ENCODE measurements around the gene CCDC7. TPM values are rescaled to one million over a fixed set of nuclear protein-coding genes. Genes with fewer than 3 reads are reported as not detected.

The CCDC7 gene
- total RNA-seq, 1 experiment from 2014 or later, result 1.2 TPM

DNA sequence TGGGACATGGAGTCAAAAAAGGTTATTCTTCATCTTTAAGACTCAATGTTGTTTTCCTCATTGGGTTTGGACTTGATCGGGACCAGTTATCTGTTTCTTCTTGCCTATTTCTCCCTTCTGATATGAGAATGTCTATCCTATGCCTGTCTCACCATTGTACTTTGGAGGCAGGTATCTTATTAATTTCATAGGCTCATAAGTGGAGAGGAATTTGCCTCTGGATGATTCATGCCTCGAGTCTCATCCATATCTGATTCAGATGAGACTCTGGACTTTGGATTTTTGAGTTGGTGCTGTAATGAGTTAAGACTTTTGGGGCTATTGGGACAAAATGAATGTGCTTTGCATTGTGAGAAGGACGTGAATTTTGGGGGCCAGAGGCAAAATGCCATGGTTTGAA is 36.2 kb upstream of the CCDC7 start:
- H3K36me3 ChIP-seq (ENCODE audit: control insufficient read depth, insufficient read depth, low read length), result no peaks in the 10 kb centered on the region
- H3K4me1 Mint-ChIP-seq (ENCODE audit: low read depth, unreplicated experiment), result no peaks in the 10 kb centered on the region
- H3K36me3 Mint-ChIP-seq (ENCODE audit: insufficient read depth, unreplicated experiment), result no peaks in the 10 kb centered on the region
- DNase-seq, result no peak
- no peak overlapping the region for H3K27ac Mint-ChIP-seq (ENCODE audit: unreplicated experiment)
- no peak overlapping the region for H3K4me3 ChIP-seq (ENCODE audit: low read depth, low read length)
- H3K4me3 Mint-ChIP-seq (ENCODE audit: unreplicated experiment), result no peak overlapping the region
- CTCF ChIA-PET, result no interaction called here
- H3K9me3 ChIP-seq, result no peaks in the 10 kb centered on the region
- H3K27me3 Mint-ChIP-seq (ENCODE audit: insufficient read depth, unreplicated experiment), result peaks cover 4% of the 10 kb centered on the region
- BruUV-seq (replicated peaks), result no TSS peak
- no peaks in the 10 kb centered on the region for H3K4me1 ChIP-seq
- H3K9me3 Mint-ChIP-seq (ENCODE audit: unreplicated experiment), result no peaks in the 10 kb centered on the region
- intact Hi-C loops (cut with micrococcal nuclease; ENCODE audit: unreplicated experiment), result no loop called here
- H3K27me3 ChIP-seq (replicated peaks; ENCODE audit: control insufficient read depth, insufficient read depth, low read length), result no peaks in the 10 kb centered on the region
- TF ChIP-seq, protein P1, sequence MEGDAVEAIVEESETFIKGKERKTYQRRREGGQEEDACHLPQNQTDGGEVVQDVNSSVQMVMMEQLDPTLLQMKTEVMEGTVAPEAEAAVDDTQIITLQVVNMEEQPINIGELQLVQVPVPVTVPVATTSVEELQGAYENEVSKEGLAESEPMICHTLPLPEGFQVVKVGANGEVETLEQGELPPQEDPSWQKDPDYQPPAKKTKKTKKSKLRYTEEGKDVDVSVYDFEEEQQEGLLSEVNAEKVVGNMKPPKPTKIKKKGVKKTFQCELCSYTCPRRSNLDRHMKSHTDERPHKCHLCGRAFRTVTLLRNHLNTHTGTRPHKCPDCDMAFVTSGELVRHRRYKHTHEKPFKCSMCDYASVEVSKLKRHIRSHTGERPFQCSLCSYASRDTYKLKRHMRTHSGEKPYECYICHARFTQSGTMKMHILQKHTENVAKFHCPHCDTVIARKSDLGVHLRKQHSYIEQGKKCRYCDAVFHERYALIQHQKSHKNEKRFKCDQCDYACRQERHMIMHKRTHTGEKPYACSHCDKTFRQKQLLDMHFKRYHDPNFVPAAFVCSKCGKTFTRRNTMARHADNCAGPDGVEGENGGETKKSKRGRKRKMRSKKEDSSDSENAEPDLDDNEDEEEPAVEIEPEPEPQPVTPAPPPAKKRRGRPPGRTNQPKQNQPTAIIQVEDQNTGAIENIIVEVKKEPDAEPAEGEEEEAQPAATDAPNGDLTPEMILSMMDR (IDR thresholded peaks at IDR 0.05; ENCODE audit: insufficient read depth in 1 of 2, low read depth in 1 of 2, low read length in 1 of 2, severe bottlenecking in 1 of 2, unreplicated experiment in 1 of 2), result no peak
- POLR2A ChIA-PET, result no interaction called here

DNA sequence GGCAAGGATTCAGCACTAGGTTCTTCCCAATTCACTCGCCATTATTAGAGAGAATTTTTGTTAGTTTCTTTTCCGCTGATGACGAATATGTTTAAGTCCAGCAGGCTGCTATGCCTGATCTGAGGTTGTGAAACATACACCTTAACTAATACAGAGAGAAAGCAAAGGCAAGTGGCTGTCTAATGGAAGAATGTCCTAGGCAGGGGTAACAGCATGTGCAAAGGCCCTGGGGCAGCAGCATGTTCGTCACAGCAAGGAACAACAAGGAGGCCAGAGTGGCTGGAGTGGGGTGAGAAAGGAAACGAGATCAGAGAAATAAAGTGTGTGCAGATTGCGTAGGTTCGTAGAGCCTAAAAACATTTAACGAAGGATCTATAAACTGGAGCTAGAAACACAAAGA is 35.4 kb upstream of the CCDC7 start:
- no peak overlapping the region for H3K4me3 ChIP-seq (ENCODE audit: low read depth, low read length)
- BruUV-seq (replicated peaks), result no TSS peak
- H3K27me3 ChIP-seq (replicated peaks; ENCODE audit: control insufficient read depth, insufficient read depth, low read length), result no peaks in the 10 kb centered on the region
- DNase-seq, result no peak
- POLR2A ChIA-PET, result no interaction called here
- H3K27ac Mint-ChIP-seq (ENCODE audit: unreplicated experiment), result no peak overlapping the region
- H3K4me1 Mint-ChIP-seq (ENCODE audit: low read depth, unreplicated experiment), result no peaks in the 10 kb centered on the region
- H3K36me3 ChIP-seq (ENCODE audit: control insufficient read depth, insufficient read depth, low read length), result no peaks in the 10 kb centered on the region
- no peaks in the 10 kb centered on the region for H3K9me3 ChIP-seq
- CTCF ChIA-PET, result no interaction called here
- TF ChIP-seq, protein P1 (IDR thresholded peaks at IDR 0.05; ENCODE audit: insufficient read depth in 1 of 2, low read depth in 1 of 2, low read length in 1 of 2, severe bottlenecking in 1 of 2, unreplicated experiment in 1 of 2), result no peak
- H3K36me3 Mint-ChIP-seq (ENCODE audit: insufficient read depth, unreplicated experiment), result no peaks in the 10 kb centered on the region
- peaks cover 4% of the 10 kb centered on the region for H3K27me3 Mint-ChIP-seq (ENCODE audit: insufficient read depth, unreplicated experiment)
- no peaks in the 10 kb centered on the region for H3K4me1 ChIP-seq
- intact Hi-C loops (cut with micrococcal nuclease; ENCODE audit: unreplicated experiment), result no loop called here
- no peak overlapping the region for H3K4me3 Mint-ChIP-seq (ENCODE audit: unreplicated experiment)
- no peaks in the 10 kb centered on the region for H3K9me3 Mint-ChIP-seq (ENCODE audit: unreplicated experiment)

DNA sequence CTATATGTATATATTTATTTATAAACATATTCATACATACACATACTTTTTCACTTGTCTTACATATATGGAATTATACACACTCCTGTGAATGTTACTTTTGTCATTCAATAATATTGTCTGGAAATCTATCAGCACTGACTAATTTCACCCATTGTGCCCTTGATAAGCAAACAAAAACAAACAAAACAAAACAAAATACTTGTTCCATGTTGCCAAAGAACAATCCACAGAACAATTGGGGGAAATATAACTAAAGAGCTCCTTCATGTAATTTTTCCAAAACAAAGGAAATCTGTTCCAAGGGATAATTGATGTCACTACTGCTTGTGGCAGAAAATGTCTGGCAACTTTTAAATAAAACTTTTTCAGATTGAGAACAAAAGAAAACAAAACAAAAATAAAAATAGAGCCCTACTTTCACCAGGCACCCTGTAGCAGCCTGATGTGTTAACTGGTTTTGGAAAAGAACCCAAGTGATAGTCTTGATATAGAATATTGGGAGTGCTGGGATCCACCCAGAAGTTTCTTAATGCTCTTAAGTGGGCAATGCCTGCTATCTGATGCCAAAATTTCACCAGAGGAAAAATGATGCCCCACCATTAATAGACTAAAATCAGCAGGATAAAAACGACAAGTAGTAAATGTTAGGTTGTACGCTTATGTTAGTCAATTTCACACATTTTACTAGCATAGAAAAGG is 34.0 kb upstream of the CCDC7 start:
- Histone ChIP-seq H3K36me3 (ENCODE audit: control insufficient read depth, insufficient read depth, low read length) (no peaks in the 10 kb centered on the region), H3K4me1 (no peaks in the 10 kb centered on the region), H3K9me3 (no peaks in the 10 kb centered on the region), H3K4me3 (ENCODE audit: low read depth, low read length) (no peak overlapping the region), H3K27me3 (replicated peaks; ENCODE audit: control insufficient read depth, insufficient read depth, low read length) (no peaks in the 10 kb centered on the region)
- no peaks in the 10 kb centered on the region for H3K4me1 Mint-ChIP-seq (ENCODE audit: low read depth, unreplicated experiment)
- no peak overlapping the region for H3K27ac Mint-ChIP-seq (ENCODE audit: unreplicated experiment)
- no peaks in the 10 kb centered on the region for H3K9me3 Mint-ChIP-seq (ENCODE audit: unreplicated experiment)
- TF ChIP-seq, protein P1 (IDR thresholded peaks at IDR 0.05; ENCODE audit: insufficient read depth in 1 of 2, low read depth in 1 of 2, low read length in 1 of 2, severe bottlenecking in 1 of 2, unreplicated experiment in 1 of 2), result no peak
- H3K4me3 Mint-ChIP-seq (ENCODE audit: unreplicated experiment), result no peak overlapping the region
- intact Hi-C loops (cut with micrococcal nuclease; ENCODE audit: unreplicated experiment), result no loop called here
- no peak for DNase-seq
- POLR2A ChIA-PET, result no interaction called here
- CTCF ChIA-PET, result no interaction called here
- no peaks in the 10 kb centered on the region for H3K36me3 Mint-ChIP-seq (ENCODE audit: insufficient read depth, unreplicated experiment)
- BruUV-seq (replicated peaks), result no TSS peak
- H3K27me3 Mint-ChIP-seq (ENCODE audit: insufficient read depth, unreplicated experiment), result peaks cover 4% of the 10 kb centered on the region
